ENCODE data around the gene DHRS3.

DHRS3 gene

GRCh38 chr1:12625276-12625675 is 7.3 kb upstream of the DHRS3 start:
- DNase-seq (ENCODE audit: extremely low spot score): no peak
- POLR2A ChIA-PET: no interaction called here
- TF ChIP-seq CTCF (IDR thresholded peaks at IDR 0.05; ENCODE audit: control extremely low read depth, extremely low read depth, low read depth, missing control alignments): no peak
- CTCF ChIA-PET: no interaction called here

GRCh38 chr1:12622506-12622905 is 4.5 kb upstream of the DHRS3 start:
- CTCF ChIA-PET: interaction anchor here (1.2 to 7.5 kb wide), 2 partner anchors 36 to 347 kb away, joined by 5 to 98 read pairs; no protein-coding TSS in a partner anchor
- POLR2A ChIA-PET: no interaction called here
- no peak for DNase-seq (ENCODE audit: extremely low spot score)
- no peak for TF ChIP-seq CTCF (IDR thresholded peaks at IDR 0.05; ENCODE audit: control extremely low read depth, extremely low read depth, low read depth, missing control alignments)

GRCh38 chr1:12621346-12622335 is 3.6 kb upstream of the DHRS3 start:
- ChIA-PET POLR2A (no interaction called here), CTCF (interaction anchor here (1.0 to 7.5 kb wide), 8 partner anchors 9 to 393 kb away, joined by 3 to 98 read pairs (median 8); no protein-coding TSS in a partner anchor)
- TF ChIP-seq CTCF (IDR thresholded peaks at IDR 0.05; ENCODE audit: control extremely low read depth, extremely low read depth, low read depth, missing control alignments): no peak
- no peak for DNase-seq (ENCODE audit: extremely low spot score)

GRCh38 chr1:12620931-12621330 is 2.9 kb upstream of the DHRS3 start:
- DNase-seq (ENCODE audit: extremely low spot score): no peak
- TF ChIP-seq CTCF (IDR thresholded peaks at IDR 0.05; ENCODE audit: control extremely low read depth, extremely low read depth, low read depth, missing control alignments): no peak
- ChIA-PET POLR2A (no interaction called here), CTCF (interaction anchor here (1.0 to 7.5 kb wide), 13 partner anchors 9 to 495 kb away, joined by 3 to 98 read pairs (median 4); no protein-coding TSS in a partner anchor)

- DNase-seq (ENCODE audit: extremely low spot score): no peak
- CTCF ChIA-PET: interaction anchor here (0.6 to 7.5 kb wide), 21 partner anchors 10 to 495 kb away, joined by 3 to 98 read pairs (median 4); no protein-coding TSS in a partner anchor
- TF ChIP-seq CTCF (IDR thresholded peaks at IDR 0.05; ENCODE audit: control extremely low read depth, extremely low read depth, low read depth, missing control alignments): no peak
- POLR2A ChIA-PET: no interaction called here
These were observed 2.5 kb upstream of the DHRS3 start for GRCh38 chr1:12620488-12620865.

GRCh38 chr1:12619792-12620487 is 1.9 kb upstream of the DHRS3 start:
- CTCF ChIA-PET: interaction anchor here (0.6 to 7.5 kb wide), 22 partner anchors 10 to 494 kb away, joined by 3 to 98 read pairs (median 4); no protein-coding TSS in a partner anchor
- POLR2A ChIA-PET: no interaction called here
- peak; percentile 85 for DNase-seq (ENCODE audit: extremely low spot score)
- TF ChIP-seq CTCF (IDR thresholded peaks at IDR 0.05; ENCODE audit: control extremely low read depth, extremely low read depth, low read depth, missing control alignments): peak; percentile 98

All from GM10248 (cell line).